Thoracic aorta (tissue), 2 donors: ENCODE measurements around the gene MAFF. TPM values are rescaled to one million over a fixed set of nuclear protein-coding genes. Genes with fewer than 3 reads are reported as not detected.
A peak's percentile ranks its signal among the peaks of the same experiment; 100 is the strongest.

Source experiments
- ATAC-seq: fragments of 150-250 bp; one replicate; pipeline ENCODE4 v1.8.0; 2017; ENCODE audit warnings: low read depth; ENCODE audit not compliant: insufficient number of reproducible peaks, low FRiP score
- DNase-seq: peaks from one replicate; pipeline ENCODE4 v3.0.0-alpha.2; 2020; ENCODE audit warnings: low spot score
- H3K27ac ChIP-seq, 2 donors: fragments of 200-600 bp; sonication (generic); 1 replicate in 1 of 2; 2 replicates in 1 of 2; pipeline ENCODE4 v1.5.1; 2016; ENCODE audit warnings: mild to moderate bottlenecking in 2 of 2, moderate library complexity in 2 of 2
- H3K27me3 ChIP-seq: fragments of 200-600 bp; sonication (generic); replicated peaks from 2 replicates; pipeline ENCODE4 v1.6.0; 2016; ENCODE audit warnings: mild to moderate bottlenecking; ENCODE audit not compliant: insufficient read depth
- H3K36me3 ChIP-seq: fragments of 200-600 bp; sonication (generic); one replicate; pipeline ENCODE4 v1.5.1; 2016
- H3K4me1 ChIP-seq, 2 donors: fragments of 200-600 bp; sonication (generic); 1 replicate in 1 of 2; 2 replicates in 1 of 2; pipeline versions ENCODE4 v1.5.1 to v1.6.0; 2016; ENCODE audit warnings: low read depth in 2 of 2, mild to moderate bottlenecking in 1 of 2; ENCODE audit not compliant: control insufficient read depth in 1 of 2
- H3K4me3 ChIP-seq: fragments of 200-600 bp; sonication (generic); 2 replicates; pipeline ENCODE4 v1.5.1; 2016; ENCODE audit warnings: mild to moderate bottlenecking
- H3K9me3 ChIP-seq: fragments of 200-600 bp; sonication (generic); 2 replicates; pipeline ENCODE4 v1.5.1; 2016
- CTCF ChIP-seq: fragments of 200-600 bp; sonication (generic); IDR thresholded peaks from one replicate; pipeline ENCODE4 v1.5.1; 2019; ENCODE audit warnings: antibody characterized with exemption
- total RNA-seq, 2 donors: library from RNA; depleted of rRNA; stranded (reverse); fragments of >200 nt; gene quantifications; one replicate each; pipeline versions ENCODE4 v1.1.0 to v1.2.3, GENCODE V29; 2016

MAFF gene
- total RNA-seq, 2 donors from 2014 or later = 97.6 to 111 TPM

GRCh38 chr22:38250643-38251340 is 49.0 kb downstream of the MAFF start:
- TF ChIP-seq CTCF = no peak
- no peak for DNase-seq
- Histone ChIP-seq H3K27me3 (no peaks in the 10 kb centered on the region), H3K36me3 (peaks cover 3% of the 10 kb centered on the region), H3K27ac (no peak overlapping the region), H3K4me1 (peaks cover 16 to 72% of the 10 kb centered on the region in 2 donors), H3K9me3 (no peaks in the 10 kb centered on the region), H3K4me3 (no peak overlapping the region)
- no peak for ATAC-seq

GRCh38 chr22:38251341-38251692 is 49.5 kb downstream of the MAFF start:
- Histone ChIP-seq H3K27me3 (no peaks in the 10 kb centered on the region), H3K27ac (no peak overlapping the region), H3K4me3 (no peak overlapping the region), H3K36me3 (no peaks in the 10 kb centered on the region), H3K9me3 (no peaks in the 10 kb centered on the region), H3K4me1 (peaks cover 21 to 72% of the 10 kb centered on the region in 2 donors)
- ATAC-seq (no peak), DNase-seq (no peak)
- no peak for TF ChIP-seq CTCF

- H3K27ac ChIP-seq = peak overlapping the region; percentile 89 to 91
- DNase-seq (no peak), ATAC-seq (no peak)
- no peak for TF ChIP-seq CTCF
- H3K4me3 ChIP-seq = no peak overlapping the region
- peaks cover 25 to 77% of the 10 kb centered on the region in 2 donors for H3K4me1 ChIP-seq
- H3K36me3 ChIP-seq = no peaks in the 10 kb centered on the region
- no peaks in the 10 kb centered on the region for H3K9me3 ChIP-seq
- H3K27me3 ChIP-seq = no peaks in the 10 kb centered on the region
Observed at GRCh38 chr22:38255697-38256096, 53.9 kb downstream of the MAFF start.

GRCh38 chr22:38257181-38257580 is 55.4 kb downstream of the MAFF start:
- Histone ChIP-seq H3K9me3 (no peaks in the 10 kb centered on the region), H3K36me3 (no peaks in the 10 kb centered on the region), H3K4me1 (peaks cover 34 to 83% of the 10 kb centered on the region in 2 donors), H3K27ac (peak overlapping the region; percentile 89 to 91), H3K4me3 (peak overlapping the region; percentile 59), H3K27me3 (no peaks in the 10 kb centered on the region)
- no peak for TF ChIP-seq CTCF
- peak; percentile 30 for ATAC-seq
- no peak for DNase-seq

GRCh38 chr22:38257650-38258250 is 56.0 kb downstream of the MAFF start:
- no peaks in the 10 kb centered on the region for H3K36me3 ChIP-seq
- no peak for TF ChIP-seq CTCF
- H3K27ac ChIP-seq = peak overlapping the region; percentile 89 to 91
- peaks cover 39 to 88% of the 10 kb centered on the region in 2 donors for H3K4me1 ChIP-seq
- no peaks in the 10 kb centered on the region for H3K9me3 ChIP-seq
- H3K4me3 ChIP-seq = peak overlapping the region; percentile 59
- H3K27me3 ChIP-seq = no peaks in the 10 kb centered on the region
- ATAC-seq = no peak
- DNase-seq = no peak
